CD14-positive monocyte (primary cell): ENCODE results near the gene FOXO3. TPM values are rescaled to one million over a fixed set of nuclear protein-coding genes. Genes with fewer than 3 reads are reported as not detected.

Experiments used
- DNase-seq, 3 donors: peaks; one replicate each; pipeline ENCODE4 v3.0.0-alpha.2; 2011 to 2022
- H2AFZ ChIP-seq: 2 replicates; pipeline ENCODE4 v1.6.0; 2012; ENCODE audit warnings: mild to moderate bottlenecking, low read depth, low read length, inconsistent platforms; ENCODE audit not compliant: insufficient read depth, poor library complexity, severe bottlenecking
- H3K27ac ChIP-seq, 2 donors: 1 replicate in 1 of 2; 2 replicates in 1 of 2; pipeline ENCODE4 v1.5.1; 2012 to 2013; ENCODE audit warnings: low read length in 2 of 2, control low read depth in 1 of 2, inconsistent platforms in 1 of 2, low read depth in 1 of 2, mild to moderate bottlenecking in 1 of 2
- H3K27me3 ChIP-seq, 2 donors: one replicate each; pipeline versions ENCODE4 v1.6.0 to v1.6.1; 2011 to 2013; ENCODE audit warnings: low read length in 2 of 2; ENCODE audit not compliant: control insufficient read depth in 2 of 2, insufficient read depth in 2 of 2
- H3K36me3 ChIP-seq, 2 donors: replicated peaks in 1 of 2; 1 replicate in 1 of 2; 2 replicates in 1 of 2; pipeline versions ENCODE4 v1.5.1 to v1.6.1; 2012 to 2013; ENCODE audit warnings: low read length in 2 of 2, control low read depth in 1 of 2, inconsistent platforms in 1 of 2, mild to moderate bottlenecking in 1 of 2; ENCODE audit not compliant: insufficient read depth in 2 of 2, control insufficient read depth in 1 of 2
- H3K4me1 ChIP-seq, 2 donors: 1 replicate in 1 of 2; 2 replicates in 1 of 2; pipeline versions ENCODE4 v1.5.1 to v1.6.1; 2012 to 2013; ENCODE audit warnings: low read length in 2 of 2, control low read depth in 1 of 2, inconsistent platforms in 1 of 2, mild to moderate bottlenecking in 1 of 2, moderate library complexity in 1 of 2; ENCODE audit not compliant: insufficient read depth in 2 of 2, control insufficient read depth in 1 of 2
- H3K4me2 ChIP-seq: replicated peaks from 2 replicates; pipeline ENCODE3; 2012; ENCODE audit warnings: low read length, moderate library complexity, mild to moderate bottlenecking; ENCODE audit not compliant: poor library complexity, severe bottlenecking; ENCODE audit errors: extremely low read depth
- H3K4me3 ChIP-seq, 3 experiments: fragments of 200-600 bp in 1 of 3; sonication (generic) in 1 of 3; replicated peaks in 1 of 3; 1 replicate in 2 of 3; 2 replicates in 1 of 3; pipeline ENCODE4 v1.5.1; 2011 to 2013; ENCODE audit warnings: low read length in 3 of 3, mild to moderate bottlenecking in 3 of 3, control low read depth in 2 of 3, low read depth in 2 of 3, inconsistent platforms in 1 of 3, moderate library complexity in 1 of 3
- H3K79me2 ChIP-seq: 2 replicates; pipeline ENCODE4 v1.6.0; 2012; ENCODE audit warnings: mild to moderate bottlenecking, control low read depth, inconsistent platforms, low read length, moderate library complexity; ENCODE audit not compliant: insufficient read depth
- H3K9ac ChIP-seq: 2 replicates; pipeline ENCODE4 v1.6.0; 2017; ENCODE audit warnings: low read length, mild to moderate bottlenecking; ENCODE audit not compliant: insufficient read depth, poor library complexity, severe bottlenecking
- H3K9me3 ChIP-seq, 2 donors: replicated peaks in 1 of 2; 1 replicate in 1 of 2; 2 replicates in 1 of 2; pipeline versions ENCODE4 v1.5.1 to v1.6.1; 2012 to 2013; ENCODE audit warnings: low read length in 2 of 2, control low read depth in 1 of 2; ENCODE audit not compliant: control insufficient read depth in 1 of 2, insufficient read depth in 1 of 2
- H4K20me1 ChIP-seq: 2 replicates; pipeline ENCODE4 v1.6.0; 2012; ENCODE audit warnings: mild to moderate bottlenecking, low read length, control low read depth, moderate library complexity; ENCODE audit not compliant: insufficient read depth
- H3K27ac Mint-ChIP-seq, 7 donors: one replicate each; pipeline ENCODE4 v1.8.0; 2020; ENCODE audit warnings: mild to moderate bottlenecking in 7 of 7, mixed read lengths in 7 of 7, moderate library complexity in 6 of 7, inconsistent platforms in 2 of 7
- H3K27me3 Mint-ChIP-seq, 3 donors: one replicate each; pipeline ENCODE4 v1.8.0; 2021 to 2022; ENCODE audit warnings: low read depth in 3 of 3, mild to moderate bottlenecking in 3 of 3, mixed read lengths in 3 of 3, moderate library complexity in 3 of 3, inconsistent platforms in 1 of 3
- H3K36me3 Mint-ChIP-seq, 2 donors: one replicate each; pipeline ENCODE4 v1.8.0; 2020; ENCODE audit warnings: mixed read lengths in 2 of 2, inconsistent platforms in 1 of 2, mild to moderate bottlenecking in 1 of 2
- H3K4me1 Mint-ChIP-seq: one replicate; pipeline ENCODE4 v1.8.0; 2020; ENCODE audit warnings: mild to moderate bottlenecking, mixed read lengths
- H3K4me3 Mint-ChIP-seq, 2 donors: one replicate each; pipeline ENCODE4 v1.8.0; 2020; ENCODE audit warnings: mild to moderate bottlenecking in 2 of 2, mixed read lengths in 2 of 2, moderate library complexity in 1 of 2
- H3K9me3 Mint-ChIP-seq, 7 donors: one replicate each; pipeline ENCODE4 v1.8.0; 2020 to 2022; ENCODE audit warnings: mixed read lengths in 7 of 7, mild to moderate bottlenecking in 6 of 7, moderate library complexity in 6 of 7, inconsistent platforms in 2 of 7
- CTCF ChIP-seq: fragments of 200-600 bp; IDR thresholded peaks from one replicate; pipeline ENCODE4 v1.8.0; 2022; ENCODE audit warnings: antibody characterized with exemption, mild to moderate bottlenecking
- WGBS: methylation state at CpG from one replicate; pipeline ENCODE4 v1.1.5; 2013; ENCODE audit warnings: missing lambda C conversion rate; ENCODE audit not compliant: insufficient coverage; 5-methylcytosine and 5-hydroxymethylcytosine counted together
- intact Hi-C, 2 donors: fragments of 100-400 bp; cut with micrococcal nuclease; formaldehyde crosslinking; loops; one replicate each; pipeline versions ENCODE4 v1.15.0 to v1.15.1; 2023
- polyA plus RNA-seq, 3 donors: library from polyadenylated mRNA; depleted of rRNA in 1 of 3; unstranded in 2 of 3; stranded (reverse) in 1 of 3; fragments of 300-500 nt in 2 of 3; fragments of >200 nt in 1 of 3; fragmentation: Illumina TruSeq in 2 of 3; gene quantifications; 1 replicate in 2 of 3; 2 replicates in 1 of 3; pipeline ENCODE4 v1.2.3, GENCODE V29; 2012 to 2021

FOXO3 gene
- polyA plus RNA-seq, 3 donors, result 15.4 to 23.2 (median 17.5) TPM

GRCh38 chr6:108566406-108566805 is 5.7 kb downstream of the FOXO3 start:
- peaks cover 0 to 9% (median 2%) of the 10 kb centered on the region in 3 donors for H3K27me3 Mint-ChIP-seq
- peak overlapping the region; percentile 72 for H3K4me2 ChIP-seq
- H3K9ac ChIP-seq, result peak overlapping the region; percentile 35
- H3K4me3 ChIP-seq, result peak overlapping the region in 2 of 3 experiments; percentile 24 to 61
- DNase-seq, result no peak
- H3K9me3 ChIP-seq, result no peaks in the 10 kb centered on the region
- intact Hi-C loops, result loop anchor here (5.0 to 10.0 kb wide), 2 partner anchors 58 to 401 kb away; no protein-coding TSS in a partner anchor
- peaks cover 0 to 2% (median 0%) of the 10 kb centered on the region in 7 donors for H3K9me3 Mint-ChIP-seq
- H3K4me3 Mint-ChIP-seq, result peak overlapping the region; percentile 53 to 68
- H3K27me3 ChIP-seq, result no peaks in the 10 kb centered on the region
- peaks cover 13 to 25% of the 10 kb centered on the region in 2 donors for H3K36me3 ChIP-seq
- peak overlapping the region; percentile 94 to 99 (median 98) for H3K27ac Mint-ChIP-seq
- H4K20me1 ChIP-seq, result peaks cover 95% of the 10 kb centered on the region
- H3K4me1 Mint-ChIP-seq, result peaks cover 72% of the 10 kb centered on the region
- no peak for TF ChIP-seq CTCF
- H3K36me3 Mint-ChIP-seq, result peaks cover 55 to 65% of the 10 kb centered on the region in 2 donors
- no peak overlapping the region for H2AFZ ChIP-seq
- H3K27ac ChIP-seq, result peak overlapping the region; percentile 86 to 98
- peaks cover 88% of the 10 kb centered on the region for H3K79me2 ChIP-seq
- H3K4me1 ChIP-seq, result peaks cover 69 to 76% of the 10 kb centered on the region in 2 donors

GRCh38 chr6:108568101-108568500 is 7.4 kb downstream of the FOXO3 start:
- TF ChIP-seq CTCF, result no peak
- peaks cover 87% of the 10 kb centered on the region for H3K79me2 ChIP-seq
- peaks cover 59 to 64% of the 10 kb centered on the region in 2 donors for H3K4me1 ChIP-seq
- peaks cover 68% of the 10 kb centered on the region for H3K4me1 Mint-ChIP-seq
- H3K36me3 ChIP-seq, result peaks cover 23 to 39% of the 10 kb centered on the region in 2 donors
- 100% methylated on average over 3 of the region's 5 CpGs for WGBS
- H3K9me3 ChIP-seq, result no peaks in the 10 kb centered on the region
- no peak overlapping the region for H2AFZ ChIP-seq
- peaks cover 95% of the 10 kb centered on the region for H4K20me1 ChIP-seq
- H3K27ac Mint-ChIP-seq, result peak overlapping the region; percentile 14 to 97 (median 65)
- H3K36me3 Mint-ChIP-seq, result peaks cover 56 to 70% of the 10 kb centered on the region in 2 donors
- no peaks in the 10 kb centered on the region for H3K27me3 ChIP-seq
- intact Hi-C loops, result loop anchor here (5.0 to 10.0 kb wide), 2 partner anchors 57 to 399 kb away; no protein-coding TSS in a partner anchor
- peak overlapping the region in 1 of 2 donors; percentile 27 for H3K4me3 Mint-ChIP-seq
- H3K27ac ChIP-seq, result peak overlapping the region in 1 of 2 donors; percentile 61
- H3K9me3 Mint-ChIP-seq, result no peaks in the 10 kb centered on the region
- DNase-seq, result no peak
- peak overlapping the region in 1 of 3 experiments; percentile 5 for H3K4me3 ChIP-seq
- H3K27me3 Mint-ChIP-seq, result peaks cover 0 to 6% (median 3%) of the 10 kb centered on the region in 3 donors
- H3K9ac ChIP-seq, result no peak overlapping the region
- peak overlapping the region; percentile 37 for H3K4me2 ChIP-seq
